HG02610 (cell line): ENCODE results near the gene ANXA10.

ENCODE experiments used
- ATAC-seq: cut with Tn5 transposase; IDR thresholded peaks from one replicate; pipeline ENCODE4 v1.9.1; 2021; ENCODE audit warnings: mild to moderate bottlenecking, moderate library complexity; ENCODE audit not compliant: unreplicated experiment

The ANXA10 gene

GRCh38 chr4:168218645-168219044 is 126.3 kb downstream of the ANXA10 start:
- no peak for ATAC-seq

- no peak for ATAC-seq
Observed at GRCh38 chr4:168220893-168221292, 128.6 kb downstream of the ANXA10 start.

GRCh38 chr4:168221301-168221700 is 129.0 kb downstream of the ANXA10 start:
- no peak for ATAC-seq
